GM12873 (cell line): ENCODE data around the gene ATP10A.

Source experiments
- CTCF ChIP-seq: IDR thresholded peaks from 2 replicates; pipeline ENCODE4 v1.5.1; 2012; ENCODE audit warnings: low read depth, mild to moderate bottlenecking, moderate library complexity, low read length, control low read depth; ENCODE audit not compliant: insufficient read depth; ENCODE audit errors: missing control alignments

The ATP10A gene

GRCh38 chr15:25901811-25902605 lies 38.9 kb upstream of the ATP10A start:
- TF ChIP-seq CTCF, result no peak

- no peak for TF ChIP-seq CTCF
Observed at GRCh38 chr15:25900901-25901300, 37.8 kb upstream of the ATP10A start.

- TF ChIP-seq CTCF, result no peak
Observed at GRCh38 chr15:25900431-25900830, 37.3 kb upstream of the ATP10A start.

GRCh38 chr15:25899870-25900269 lies 36.7 kb upstream of the ATP10A start:
- TF ChIP-seq CTCF, result no peak

- TF ChIP-seq CTCF, result no peak
Observed at GRCh38 chr15:25897658-25898057, 34.5 kb upstream of the ATP10A start.

GRCh38 chr15:25894371-25894902 lies 31.3 kb upstream of the ATP10A start:
- no peak for TF ChIP-seq CTCF

GRCh38 chr15:25893596-25893995 lies 30.5 kb upstream of the ATP10A start:
- TF ChIP-seq CTCF, result no peak
